ENCODE results near the gene DSEL.

DSEL gene

GRCh38 chr18:67504739-67505138 lies 11.8 kb downstream of the DSEL start:
- in situ Hi-C loops (cut with MboI; ENCODE audit: low sequenced_read_pairs) = no loop called here

- in situ Hi-C loops (cut with MboI; ENCODE audit: low sequenced_read_pairs) = no loop called here
Measured at GRCh38 chr18:67500522-67501205, 15.9 kb downstream of the DSEL start.

DNA sequence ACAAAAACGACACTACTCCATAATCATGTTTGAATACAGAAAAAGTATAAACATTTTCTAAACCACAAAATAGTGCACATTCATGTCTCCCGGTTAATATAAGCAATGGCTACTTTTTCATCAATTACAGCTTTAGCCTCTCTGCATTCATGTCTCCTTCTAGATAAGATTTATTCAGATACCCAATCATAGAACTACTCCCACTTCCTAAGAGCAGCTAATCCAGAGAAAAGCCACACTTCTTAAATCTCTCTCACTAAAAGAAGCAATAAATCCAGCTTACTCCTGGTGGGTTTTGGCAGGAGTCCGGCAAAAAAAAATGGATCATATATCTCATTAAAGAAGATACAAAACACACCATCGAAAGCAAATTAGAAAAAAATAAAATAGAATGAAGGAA lies 20.1 kb downstream of the DSEL start:
- in situ Hi-C loops (cut with MboI; ENCODE audit: low sequenced_read_pairs) = no loop called here

- in situ Hi-C loops (cut with MboI; ENCODE audit: low sequenced_read_pairs) = no loop called here
Measured at GRCh38 chr18:67486534-67486933, 30.0 kb downstream of the DSEL start.

DNA sequence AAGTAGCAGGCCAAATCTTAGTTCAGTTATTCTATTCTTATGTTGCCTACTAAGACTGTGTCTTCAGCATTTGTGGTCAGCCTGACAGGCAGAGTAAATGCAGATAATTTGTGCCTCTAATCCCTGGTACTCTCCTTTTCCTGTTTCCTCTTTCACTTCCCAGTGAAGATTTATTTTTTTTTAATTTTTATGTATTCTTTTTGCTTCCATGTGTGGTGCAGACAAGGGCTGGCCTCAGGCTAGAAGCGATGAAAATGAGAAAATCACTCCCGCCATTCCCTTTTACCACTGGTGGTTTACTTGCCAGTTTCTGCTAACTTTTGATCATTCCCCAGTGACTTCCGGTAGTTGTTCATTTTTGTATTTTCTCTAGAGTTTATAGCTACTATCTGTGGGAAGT lies 30.9 kb downstream of the DSEL start:
- in situ Hi-C loops (cut with MboI; ENCODE audit: low sequenced_read_pairs) = no loop called here

DNA sequence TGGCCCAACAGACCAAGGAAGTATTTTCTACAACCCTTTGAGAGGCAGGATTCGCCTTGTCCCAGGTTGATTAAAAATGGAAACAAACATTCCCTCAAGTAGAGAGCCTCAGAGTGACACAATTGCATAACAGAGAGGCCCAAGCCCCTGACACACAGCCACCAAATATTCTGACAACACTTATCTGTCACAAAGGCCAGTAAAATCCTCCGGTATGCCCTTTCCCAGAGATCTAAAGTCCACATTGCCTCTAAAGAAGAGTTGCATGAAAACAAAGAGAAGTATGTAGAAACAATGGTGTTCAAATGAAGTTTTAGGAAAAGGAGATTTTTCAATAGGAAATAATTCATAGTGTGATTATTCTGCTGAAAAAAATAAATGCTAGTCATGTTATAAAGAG lies 32.1 kb downstream of the DSEL start:
- in situ Hi-C loops (cut with MboI; ENCODE audit: low sequenced_read_pairs) = no loop called here

DNA sequence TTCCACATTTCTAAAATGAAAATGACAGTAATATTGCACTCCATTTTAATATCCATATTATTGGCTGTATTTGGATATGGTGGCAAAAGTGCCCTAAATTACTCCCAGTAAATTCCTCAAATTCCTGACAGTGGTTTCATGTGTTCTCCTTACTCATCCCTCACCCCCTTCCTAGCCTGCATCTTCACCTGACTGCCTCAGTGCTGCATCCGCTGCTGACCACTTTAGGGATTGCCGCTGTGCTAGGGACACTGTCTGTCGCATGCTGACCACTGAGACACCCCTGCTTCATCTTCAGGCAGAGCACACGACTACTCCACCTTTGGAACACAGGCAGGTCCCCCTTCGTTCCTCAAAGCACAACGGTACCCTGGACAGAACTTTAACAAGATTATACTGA lies 32.6 kb downstream of the DSEL start:
- in situ Hi-C loops (cut with MboI; ENCODE audit: low sequenced_read_pairs) = no loop called here

DNA sequence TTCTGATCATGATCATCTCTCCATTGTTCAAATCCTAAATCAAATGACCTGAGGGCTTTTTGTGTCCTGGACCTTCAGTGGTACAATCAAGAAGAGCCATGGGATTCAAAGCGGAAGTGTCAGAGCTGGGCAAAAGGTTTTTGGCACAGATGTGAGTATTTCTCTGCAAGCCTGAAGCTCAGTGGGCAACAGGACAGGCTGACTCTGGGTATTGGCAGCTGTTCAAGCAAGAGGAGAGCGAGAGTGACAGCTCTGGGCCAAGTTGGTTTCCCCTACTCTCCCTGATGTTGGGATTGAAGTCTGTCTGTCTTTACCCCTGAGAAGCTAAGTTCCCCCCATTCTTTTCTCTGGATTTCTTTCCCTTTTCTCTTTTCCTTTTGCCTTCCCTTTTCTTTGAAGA lies 33.3 kb downstream of the DSEL start:
- in situ Hi-C loops (cut with MboI; ENCODE audit: low sequenced_read_pairs) = no loop called here

GRCh38 chr18:67478249-67478648 lies 38.3 kb downstream of the DSEL start:
- in situ Hi-C loops (cut with MboI; ENCODE audit: low sequenced_read_pairs) = no loop called here

GRCh38 chr18:67477522-67477921 lies 39.0 kb downstream of the DSEL start:
- in situ Hi-C loops (cut with MboI; ENCODE audit: low sequenced_read_pairs) = no loop called here

- in situ Hi-C loops (cut with MboI; ENCODE audit: low sequenced_read_pairs) = no loop called here
Measured at GRCh38 chr18:67476585-67476984, 39.9 kb downstream of the DSEL start.

DNA sequence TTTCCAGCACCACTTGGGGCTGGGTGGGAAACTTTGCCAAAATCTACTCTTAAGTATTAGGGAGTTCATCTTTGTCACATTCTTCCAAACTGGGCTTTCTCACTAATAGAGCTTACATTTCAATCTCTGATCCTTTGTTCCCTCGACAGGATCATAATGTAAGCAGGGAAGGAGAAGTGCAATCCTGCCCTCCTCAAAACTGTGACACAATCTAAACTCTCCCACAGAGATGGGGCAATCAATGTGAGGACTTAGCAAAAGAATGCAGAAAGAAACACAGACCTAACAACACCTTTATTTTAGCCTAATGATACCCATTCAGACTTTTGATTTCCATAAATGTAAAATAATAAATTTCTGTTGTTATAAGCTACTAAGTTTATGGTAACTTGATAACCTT lies 40.8 kb downstream of the DSEL start:
- in situ Hi-C loops (cut with MboI; ENCODE audit: low sequenced_read_pairs) = no loop called here

DNA sequence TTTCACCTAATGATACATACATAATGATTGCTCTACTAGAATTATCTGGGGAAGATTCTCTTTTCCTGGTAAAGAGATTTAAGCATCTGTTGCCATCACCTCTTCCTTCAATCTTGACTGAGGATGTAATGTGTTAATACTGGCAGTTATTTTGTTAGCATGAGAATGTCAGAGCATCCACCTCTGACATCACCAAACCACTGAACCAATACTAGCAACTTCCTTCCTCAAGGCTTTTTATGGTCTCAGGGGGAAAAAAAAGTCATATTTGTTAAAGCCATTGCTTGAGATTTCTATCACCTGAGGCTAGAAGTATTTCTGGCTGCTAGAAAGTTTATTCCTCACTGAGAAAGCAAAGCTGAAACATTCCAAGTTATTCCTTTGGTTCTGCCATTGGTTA lies 48.5 kb downstream of the DSEL start:
- in situ Hi-C loops (cut with MboI; ENCODE audit: low sequenced_read_pairs) = no loop called here

GRCh38 chr18:67467188-67467587 lies 49.3 kb downstream of the DSEL start:
- in situ Hi-C loops (cut with MboI; ENCODE audit: low sequenced_read_pairs) = no loop called here

DNA sequence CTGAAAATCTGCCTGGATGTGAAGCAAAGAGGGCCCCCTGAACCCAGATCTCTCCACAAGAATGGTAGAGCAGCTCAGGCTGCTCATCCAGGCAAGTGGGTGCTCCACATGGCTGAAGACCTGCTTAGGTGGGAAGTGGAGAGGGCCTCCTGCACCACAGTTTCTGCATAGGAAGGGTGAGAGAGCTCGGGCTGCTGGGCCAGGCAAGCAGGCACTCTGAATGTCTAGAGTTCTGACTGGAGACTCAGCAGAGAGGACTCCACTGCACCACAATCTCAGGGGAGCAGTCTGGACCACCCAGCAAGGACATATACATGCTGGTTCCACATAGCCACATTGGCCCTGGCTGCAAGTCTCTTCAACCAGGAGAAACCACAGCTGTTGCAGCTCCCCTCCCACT lies 52.0 kb downstream of the DSEL start:
- in situ Hi-C loops (cut with MboI; ENCODE audit: low sequenced_read_pairs) = no loop called here

DNA sequence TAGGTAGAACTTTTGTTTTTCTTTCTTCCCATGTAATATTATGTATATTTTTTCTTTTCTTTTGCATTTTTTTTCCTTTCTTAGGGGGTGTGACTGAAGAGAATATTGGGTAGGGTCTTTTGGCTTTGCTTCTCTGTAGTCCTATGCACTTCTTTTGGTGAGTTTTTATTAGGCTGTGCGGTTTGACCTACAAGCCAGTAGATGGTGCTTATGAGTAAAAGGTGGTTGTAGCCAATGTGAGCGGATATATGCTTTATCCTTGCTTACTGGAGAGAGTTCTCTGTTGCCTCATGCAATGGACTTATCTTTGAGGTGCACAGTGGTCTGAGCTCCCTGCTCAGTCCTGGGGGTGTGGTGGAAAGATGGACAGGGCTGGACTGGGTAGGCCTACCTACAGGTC lies 52.7 kb downstream of the DSEL start:
- in situ Hi-C loops (cut with MboI; ENCODE audit: low sequenced_read_pairs) = no loop called here

GRCh38 chr18:67456711-67457110 lies 59.8 kb downstream of the DSEL start:
- in situ Hi-C loops (cut with MboI; ENCODE audit: low sequenced_read_pairs) = no loop called here

Data from hTERT RPE-1 (cell line).